Natural killer cell (primary cell): Measurements from ENCODE around the gene CTRB2. TPM values are rescaled to one million over a fixed set of nuclear protein-coding genes. Genes with fewer than 3 reads are reported as not detected.

Source experiments
- ATAC-seq, 3 donors: fragments of 150-1000 bp in 2 of 3; fragments of 200-7000 bp in 1 of 3; cut with Tn5 transposase; 1 replicate in 1 of 3; 2 replicates in 2 of 3; pipeline ENCODE4 v1.10.0; 2021; ENCODE audit warnings: mild to moderate bottlenecking in 2 of 3, moderate library complexity in 2 of 3
- DNase-seq, 2 donors: peaks; one replicate each; pipeline versions ENCODE4 v3.0.0 to v3.0.0-alpha.2; 2013 to 2021; ENCODE audit warnings: mixed read lengths in 1 of 2
- H3K27ac ChIP-seq: one replicate; pipeline ENCODE4 v1.5.1; 2013; ENCODE audit warnings: mild to moderate bottlenecking, low read length
- H3K27me3 ChIP-seq: one replicate; pipeline ENCODE4 v1.6.1; 2013; ENCODE audit warnings: low read length; ENCODE audit not compliant: control insufficient read depth, insufficient read depth
- H3K36me3 ChIP-seq: one replicate; pipeline ENCODE4 v1.6.1; 2013; ENCODE audit warnings: low read length; ENCODE audit not compliant: control insufficient read depth, insufficient read depth
- H3K4me1 ChIP-seq: one replicate; pipeline ENCODE4 v1.6.1; 2013; ENCODE audit warnings: low read length; ENCODE audit not compliant: control insufficient read depth, insufficient read depth
- H3K4me3 ChIP-seq: one replicate; pipeline ENCODE4 v1.5.1; 2013; ENCODE audit warnings: low read length
- H3K9me3 ChIP-seq: one replicate; pipeline ENCODE4 v1.6.1; 2013; ENCODE audit warnings: low read length; ENCODE audit not compliant: control insufficient read depth, insufficient read depth
- H3K27ac Mint-ChIP-seq, 2 donors: one replicate each; pipeline ENCODE4 v1.8.0; 2022; ENCODE audit warnings: mild to moderate bottlenecking in 2 of 2, mixed read lengths in 2 of 2, moderate library complexity in 1 of 2
- H3K27me3 Mint-ChIP-seq, 2 donors: one replicate each; pipeline ENCODE4 v1.8.0; 2022; ENCODE audit warnings: low read depth in 2 of 2, mixed read lengths in 2 of 2
- H3K36me3 Mint-ChIP-seq: one replicate; pipeline ENCODE4 v1.8.0; 2022; ENCODE audit warnings: mixed read lengths
- H3K4me1 Mint-ChIP-seq, 2 donors: one replicate each; pipeline ENCODE4 v1.8.0; 2022; ENCODE audit warnings: mixed read lengths in 2 of 2
- H3K4me3 Mint-ChIP-seq: one replicate; pipeline ENCODE4 v1.8.0; 2022; ENCODE audit warnings: mild to moderate bottlenecking, moderate library complexity, mixed read lengths
- H3K9me3 Mint-ChIP-seq, 2 donors: one replicate each; pipeline ENCODE4 v1.8.0; 2022; ENCODE audit warnings: mixed read lengths in 2 of 2
- CTCF ChIP-seq: fragments of 200-600 bp; IDR thresholded peaks from one replicate; pipeline ENCODE4 v1.8.0; 2022; ENCODE audit warnings: antibody characterized with exemption
- WGBS: methylation state at CpG from one replicate; pipeline ENCODE4 v1.1.7; 2013; ENCODE audit warnings: missing lambda C conversion rate; ENCODE audit not compliant: insufficient coverage; 5-methylcytosine and 5-hydroxymethylcytosine counted together
- intact Hi-C: fragments of 100-400 bp; cut with micrococcal nuclease; formaldehyde crosslinking; loops from one replicate; pipeline ENCODE4 v1.14.2; 2022
- total RNA-seq, 4 donors: library from RNA; stranded (reverse); fragments of 120-200 nt in 1 of 4; gene quantifications; one replicate each; pipeline versions ENCODE4 v1.2.3 to v1.2.4, GENCODE V29; 2013 to 2022

Gene CTRB2
- total RNA-seq, 3 donors from 2014 or later (not counting 1 experiment from before 2014, with no cell fraction given) = not detected

- Histone ChIP-seq H3K27me3 (no peaks in the 10 kb centered on the region), H3K4me3 (no peak overlapping the region), H3K4me1 (no peaks in the 10 kb centered on the region), H3K27ac (no peak overlapping the region), H3K36me3 (no peaks in the 10 kb centered on the region), H3K9me3 (no peaks in the 10 kb centered on the region)
- 89% methylated on average over 16 of the region's 17 CpGs for WGBS
- ATAC-seq (no peak), DNase-seq (no peak)
- Mint-ChIP-seq H3K9me3 (no peaks in the 10 kb centered on the region), H3K4me3 (no peak overlapping the region), H3K36me3 (no peaks in the 10 kb centered on the region), H3K27ac (no peak overlapping the region), H3K4me1 (no peaks in the 10 kb centered on the region), H3K27me3 (peaks cover 0 to 8% of the 10 kb centered on the region in 2 donors)
- intact Hi-C loops = no loop called here
- TF ChIP-seq CTCF = no peak
Observed at GRCh38 chr16:75228143-75228976, 21.4 kb upstream of the CTRB2 start.

- Histone ChIP-seq H3K4me1 (no peaks in the 10 kb centered on the region), H3K9me3 (no peaks in the 10 kb centered on the region), H3K36me3 (no peaks in the 10 kb centered on the region), H3K27ac (no peak overlapping the region), H3K4me3 (no peak overlapping the region), H3K27me3 (no peaks in the 10 kb centered on the region)
- DNase-seq = no peak
- intact Hi-C loops = no loop called here
- no peaks in the 10 kb centered on the region for H3K9me3 Mint-ChIP-seq
- TF ChIP-seq CTCF = no peak
- H3K4me1 Mint-ChIP-seq = no peaks in the 10 kb centered on the region
- no peak overlapping the region for H3K27ac Mint-ChIP-seq
- peaks cover 0 to 8% of the 10 kb centered on the region in 2 donors for H3K27me3 Mint-ChIP-seq
- no peak for ATAC-seq
- no peaks in the 10 kb centered on the region for H3K36me3 Mint-ChIP-seq
- H3K4me3 Mint-ChIP-seq = no peak overlapping the region
- WGBS = 79% methylated on average over 18 of the region's 18 CpGs
Observed at GRCh38 chr16:75227361-75228142, 20.6 kb upstream of the CTRB2 start.

- no peaks in the 10 kb centered on the region for H3K4me1 Mint-ChIP-seq
- peaks cover 0 to 8% of the 10 kb centered on the region in 2 donors for H3K27me3 Mint-ChIP-seq
- ATAC-seq (no peak), DNase-seq (no peak)
- Histone ChIP-seq H3K27ac (no peak overlapping the region), H3K36me3 (no peaks in the 10 kb centered on the region), H3K9me3 (no peaks in the 10 kb centered on the region), H3K4me3 (no peak overlapping the region), H3K4me1 (no peaks in the 10 kb centered on the region), H3K27me3 (no peaks in the 10 kb centered on the region)
- no peak overlapping the region for H3K4me3 Mint-ChIP-seq
- no peak for TF ChIP-seq CTCF
- H3K36me3 Mint-ChIP-seq = no peaks in the 10 kb centered on the region
- intact Hi-C loops = no loop called here
- WGBS = 76% methylated on average over 22 of the region's 22 CpGs
- H3K9me3 Mint-ChIP-seq = no peaks in the 10 kb centered on the region
- no peak overlapping the region for H3K27ac Mint-ChIP-seq
Observed at GRCh38 chr16:75226550-75227360, 19.8 kb upstream of the CTRB2 start.
